HepG2 (cell line): ENCODE results near the gene MIB1. TPM values are rescaled to one million over a fixed set of nuclear protein-coding genes. Genes with fewer than 3 reads are reported as not detected.
A peak's percentile ranks its signal among the peaks of the same experiment; 100 is the strongest.

Experiments
- ATAC-seq: fragments of 200-7000 bp; cut with Tn5 transposase; 3 replicates; pipeline ENCODE4 v1.9.1; 2020; ENCODE audit warnings: mild to moderate bottlenecking, moderate library complexity
- BruUV-seq: library from RNA; stranded (reverse); fragments of 400-500 nt; replicated peaks from 2 replicates; lab custom pipeline; 2021; lab: Mats Ljungman, UMichigan
- CTCF ChIA-PET: fragments of 300-600 bp; formaldehyde crosslinking; extraction: SDS; loops from one replicate; lab custom pipeline; 2021; ENCODE audit warnings: low total read pairs, inconsistent platforms, low intra/inter-chr PET ratio; lab: Yijun Ruan, JAX
- POLR2A ChIA-PET: fragments of 350-600 bp; sonication (Branson Sonifier 250); formaldehyde crosslinking; loops from one replicate; lab custom pipeline; 2020; ENCODE audit warnings: antibody characterized with exemption, inconsistent platforms; lab: Yijun Ruan, JAX
- DNase-seq: peaks from one replicate; pipeline ENCODE4 v3.0.0-alpha.2; 2015; ENCODE audit warnings: low spot score
- FAIRE-seq: peaks from 3 replicates; lab custom pipeline; 2011; peaks lifted over from hg19 to GRCh38; lab: Jason Lieb, UNC
- H2AFZ ChIP-seq: one replicate; pipeline ENCODE4 v1.6.1; 2011; ENCODE audit warnings: low read length, inconsistent platforms
- H3K27ac ChIP-seq: fragments of 300-600 bp; 3 replicates; pipeline ENCODE4 v1.8.0; 2011; ENCODE audit warnings: mixed run types, mild to moderate bottlenecking, mixed read lengths, low read length, inconsistent platforms; ENCODE audit not compliant: insufficient read depth; ENCODE audit errors: extremely low read length
- H3K27me3 ChIP-seq, 2 experiments: fragments of 200-600 bp in 1 of 2; 2 replicates in 1 of 2; 3 replicates in 1 of 2; pipeline versions ENCODE4 v1.6.0 to v1.8.0; 2011; ENCODE audit warnings: low read length in 2 of 2, mild to moderate bottlenecking in 2 of 2, moderate library complexity in 2 of 2, inconsistent platforms in 1 of 2; ENCODE audit not compliant: insufficient read depth in 2 of 2, control insufficient read depth in 1 of 2
- H3K36me3 ChIP-seq, 2 experiments: fragments of 200-600 bp in 1 of 2; replicated peaks in 1 of 2; 2 replicates in 1 of 2; 3 replicates in 1 of 2; pipeline versions ENCODE4 v1.5.1 to v1.8.0; 2011; ENCODE audit warnings: low read length in 2 of 2, inconsistent platforms in 1 of 2; ENCODE audit not compliant: insufficient read depth in 2 of 2, control insufficient read depth in 1 of 2
- H3K4me1 ChIP-seq: 2 replicates; pipeline ENCODE4 v1.5.1; 2012; ENCODE audit warnings: low read length, inconsistent platforms; ENCODE audit not compliant: insufficient read depth
- H3K4me2 ChIP-seq: 2 replicates; pipeline ENCODE4 v1.6.0; 2011; ENCODE audit warnings: low read depth, low read length, inconsistent platforms
- H3K4me3 ChIP-seq, 3 experiments: fragments of 200-600 bp in 1 of 3; sonication (generic), shearing (Covaris generic) in 1 of 3; replicated peaks in 1 of 3; 2 replicates each; pipeline ENCODE4 v1.5.1; 2011 to 2016; ENCODE audit warnings: low read length in 3 of 3, inconsistent platforms in 2 of 3, low read depth in 2 of 3, mild to moderate bottlenecking in 2 of 3, control low read depth in 1 of 3, mixed read lengths in 1 of 3; ENCODE audit not compliant: insufficient read depth in 1 of 3
- H3K79me2 ChIP-seq: one replicate; pipeline ENCODE4 v1.6.1; 2011; ENCODE audit warnings: low read length, inconsistent platforms; ENCODE audit not compliant: insufficient read depth
- H3K9ac ChIP-seq: 2 replicates; pipeline ENCODE4 v1.6.0; 2011; ENCODE audit warnings: mild to moderate bottlenecking, low read depth, low read length, inconsistent platforms; ENCODE audit not compliant: insufficient read depth
- H3K9me3 ChIP-seq: 2 replicates; pipeline ENCODE4 v1.5.1; 2012; ENCODE audit warnings: mild to moderate bottlenecking, low read length
- H4K20me1 ChIP-seq: 2 replicates; pipeline ENCODE4 v1.6.0; 2011; ENCODE audit warnings: inconsistent platforms, mild to moderate bottlenecking, low read length, moderate library complexity; ENCODE audit not compliant: insufficient read depth
- ATF7 ChIP-seq, 2 experiments: fragments of 450-650 bp in 1 of 2; sonication (generic) in 1 of 2; formaldehyde crosslinking in 1 of 2; IDR thresholded peaks; 2 replicates each; pipeline versions ENCODE4 v1.4.0 to v1.6.1; 2016 to 2020; ENCODE audit warnings: antibody characterized with exemption in 1 of 2, mild to moderate bottlenecking in 1 of 2, missing genetic modification reagents in 1 of 2
- ELF4 ChIP-seq: sonication (generic); formaldehyde crosslinking; IDR thresholded peaks from 2 replicates; pipeline ENCODE4 v1.5.0; 2020; ENCODE audit warnings: missing genetic modification reagents, mild to moderate bottlenecking, moderate library complexity, borderline replicate concordance
- ETV5 ChIP-seq: IDR thresholded peaks from 2 replicates; pipeline ENCODE4 v1.6.1; 2018; ENCODE audit warnings: missing biosample characterization, missing genetic modification reagents, inconsistent platforms, borderline replicate concordance
- HOXA5 ChIP-seq: sonication (generic); formaldehyde crosslinking; IDR thresholded peaks from 2 replicates; pipeline ENCODE4 v1.4.0; 2020; ENCODE audit warnings: missing genetic modification reagents
- MAZ ChIP-seq, 2 experiments: sonication (generic) in 1 of 2; formaldehyde crosslinking in 1 of 2; IDR thresholded peaks; 2 replicates each; pipeline versions ENCODE4 v1.5.0 to v1.6.1; 2012 to 2020; ENCODE audit warnings: low read depth in 2 of 2, mild to moderate bottlenecking in 2 of 2, borderline replicate concordance in 1 of 2, improper control_type of control experiment in 1 of 2, low read length in 1 of 2, missing genetic modification reagents in 1 of 2, moderate library complexity in 1 of 2
- MBNL3 ChIP-seq: fragments of 250-450 bp; sonication (Bioruptor Pico); conservative IDR thresholded peaks from 2 replicates; pipeline ENCODE4 v1.8.0; 2022; ENCODE audit warnings: mild to moderate bottlenecking, inconsistent platforms
- MYC ChIP-seq: sonication (generic); formaldehyde crosslinking; IDR thresholded peaks from 2 replicates; pipeline ENCODE4 v1.9.0; 2021; ENCODE audit warnings: missing genetic modification reagents, borderline replicate concordance
- NFE2L1 ChIP-seq: sonication (generic); formaldehyde crosslinking; IDR thresholded peaks from 2 replicates; pipeline ENCODE4 v1.4.0; 2020; ENCODE audit warnings: missing genetic modification reagents, mild to moderate bottlenecking, borderline replicate concordance
- PHF21A ChIP-seq: sonication (generic); formaldehyde crosslinking; IDR thresholded peaks from 2 replicates; pipeline ENCODE4 v1.5.0; 2020; ENCODE audit warnings: mild to moderate bottlenecking, missing genetic modification reagents
- POLR2AphosphoS2 ChIP-seq: IDR thresholded peaks from 2 replicates; pipeline ENCODE4 v1.6.1; 2011; ENCODE audit warnings: low read depth, low read length, improper control_type of control experiment
- RAD51 ChIP-seq: fragments of 450-650 bp; IDR thresholded peaks from 2 replicates; pipeline ENCODE4 v1.6.1; 2016; ENCODE audit warnings: borderline replicate concordance
- SMC3 ChIP-seq: IDR thresholded peaks from 2 replicates; pipeline ENCODE4 v1.6.1; 2011; ENCODE audit warnings: low read length, improper control_type of control experiment
- SP1 ChIP-seq, 2 experiments: fragments of 450-650 bp in 1 of 2; sonication (generic) in 1 of 2; formaldehyde crosslinking in 1 of 2; IDR thresholded peaks; 2 replicates each; pipeline versions ENCODE4 v1.4.0 to v1.6.1; 2016 to 2020; ENCODE audit warnings: missing genetic modification reagents in 1 of 2
- SP140L ChIP-seq: sonication (generic); formaldehyde crosslinking; IDR thresholded peaks from 2 replicates; pipeline ENCODE4 v1.4.0; 2020; ENCODE audit warnings: missing genetic modification reagents, borderline replicate concordance
- SP5 ChIP-seq: IDR thresholded peaks from 2 replicates; pipeline ENCODE4 v1.6.1; 2016; ENCODE audit warnings: low read depth, borderline replicate concordance
- THAP11 ChIP-seq: IDR thresholded peaks from 2 replicates; pipeline ENCODE4 v1.6.1; 2016; ENCODE audit warnings: missing biosample characterization, missing genetic modification reagents
- ZNF121 ChIP-seq: sonication (generic); formaldehyde crosslinking; IDR thresholded peaks from 2 replicates; pipeline ENCODE4 v1.5.0; 2020; ENCODE audit warnings: mild to moderate bottlenecking, missing genetic modification reagents
- ZNF343 ChIP-seq: sonication (generic); formaldehyde crosslinking; IDR thresholded peaks from 2 replicates; pipeline ENCODE4 v1.4.0; 2020; ENCODE audit warnings: mild to moderate bottlenecking, missing genetic modification reagents
- ZNF451 ChIP-seq: sonication (generic); formaldehyde crosslinking; IDR thresholded peaks from 2 replicates; pipeline ENCODE4 v1.5.0; 2020; ENCODE audit warnings: mild to moderate bottlenecking, missing genetic modification reagents
- ZNF572 ChIP-seq: sonication (generic); formaldehyde crosslinking; IDR thresholded peaks from 2 replicates; pipeline ENCODE4 v1.5.1; 2020; ENCODE audit warnings: mild to moderate bottlenecking, missing genetic modification reagents
- ZNF660 ChIP-seq: sonication (generic); formaldehyde crosslinking; IDR thresholded peaks from 2 replicates; pipeline ENCODE4 v1.5.1; 2020; ENCODE audit warnings: mild to moderate bottlenecking, low read depth, missing genetic modification reagents, borderline replicate concordance
- ZNF790 ChIP-seq: sonication (generic); formaldehyde crosslinking; IDR thresholded peaks from 2 replicates; pipeline ENCODE4 v1.8.0; 2022; ENCODE audit warnings: missing genetic modification reagents, mild to moderate bottlenecking, borderline replicate concordance
- WGBS: methylation state at CpG from one replicate; pipeline ENCODE4 v1.1.6; 2017; ENCODE audit warnings: low lambda C conversion rate; 5-methylcytosine and 5-hydroxymethylcytosine counted together
- in situ Hi-C: cut with HindIII; loops from 2 replicates; pipeline ENCODE4 v1.10.0; 2017; ENCODE audit warnings: low pct_unique_long_range_greater_than_20kb; ENCODE audit not compliant: extremely low pct_ligation_motif_present
- intact Hi-C: fragments of 100-400 bp; cut with micrococcal nuclease; formaldehyde crosslinking; loops from one replicate; pipeline ENCODE4 v1.10.0; 2022; ENCODE audit not compliant: unreplicated experiment
- polyA plus RNA-seq, 8 experiments: library from polyadenylated mRNA; depleted of rRNA in 3 of 8; stranded (reverse) in 7 of 8; unstranded in 1 of 8; fragments of >200 nt; fragmentation: Illumina TruSeq in 4 of 8; extraction: Trizol in 4 of 8; gene quantifications; 2 replicates each; pipeline versions ENCODE4 v1.2.1 to v1.2.3, GENCODE V29; 2011 to 2016; ENCODE audit warnings: low read depth in 4 of 8, missing spikeins in 1 of 8, mixed read lengths in 1 of 8; ENCODE audit not compliant: insufficient read depth in 1 of 8
- total RNA-seq, 5 experiments: library from RNA; depleted of rRNA; stranded (reverse); fragments of >200 nt; fragmentation: Illumina TruSeq; extraction: Trizol; gene quantifications; 2 replicates each; pipeline ENCODE4 v1.2.3, GENCODE V29; 2016; ENCODE audit warnings: low read depth in 1 of 5
- TF ChIP-seq, protein P1 (sequence below): sonication (generic); formaldehyde crosslinking; IDR thresholded peaks from 2 replicates; pipeline ENCODE4 v1.4.0; 2020; ENCODE audit warnings: missing genetic modification reagents

The MIB1 gene
- total and polyA plus RNA-seq, 2 of the 13 experiments (the other 11 are each of a cell fraction or from before 2014, with no cell fraction given) = 12.0 to 47.0 TPM

DNA sequence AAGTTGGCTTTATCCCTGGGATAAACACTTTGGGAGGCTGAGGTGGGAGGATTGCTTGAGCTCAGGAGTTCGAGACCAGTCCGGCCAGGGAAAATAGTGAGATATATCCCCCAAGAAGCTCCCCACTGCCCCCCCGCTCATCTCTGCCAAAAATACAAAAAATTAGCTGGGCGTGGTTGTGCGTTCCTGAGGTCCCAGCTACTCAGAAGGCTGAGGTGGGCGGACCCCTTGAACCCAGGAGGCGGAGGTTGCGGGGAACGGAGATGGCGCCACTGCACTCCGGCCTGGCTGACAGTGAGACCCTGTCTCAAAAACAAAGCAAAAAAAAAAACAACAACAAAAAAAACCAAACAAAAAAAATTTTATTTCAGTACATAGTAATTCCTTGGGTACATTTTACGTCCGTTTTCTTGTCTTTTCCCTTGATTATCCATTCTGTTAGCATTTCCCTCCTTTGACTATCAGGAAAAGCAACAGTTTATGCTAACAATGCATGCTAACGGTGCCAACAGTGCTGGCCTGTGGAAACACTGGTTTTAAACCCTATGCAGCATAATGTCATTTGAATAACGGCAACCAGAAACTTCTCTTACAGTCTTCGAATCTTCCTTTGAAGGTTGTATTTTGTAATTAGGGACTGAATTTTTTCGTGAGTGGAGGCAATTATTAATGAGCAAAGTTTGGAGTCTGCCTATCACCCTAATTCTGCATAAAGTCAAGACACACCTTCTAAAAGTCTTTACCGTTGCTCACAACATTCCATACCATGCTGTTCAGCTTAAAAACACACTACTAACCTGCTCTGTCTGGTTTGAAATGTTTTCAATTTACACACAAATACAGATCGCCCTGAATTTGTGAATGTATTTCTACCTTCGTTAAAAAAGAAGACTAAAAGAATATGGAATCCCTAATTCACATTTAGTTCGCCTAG lies 721 bp upstream of the MIB1 start (continued):
- TF ChIP-seq, protein P1, sequence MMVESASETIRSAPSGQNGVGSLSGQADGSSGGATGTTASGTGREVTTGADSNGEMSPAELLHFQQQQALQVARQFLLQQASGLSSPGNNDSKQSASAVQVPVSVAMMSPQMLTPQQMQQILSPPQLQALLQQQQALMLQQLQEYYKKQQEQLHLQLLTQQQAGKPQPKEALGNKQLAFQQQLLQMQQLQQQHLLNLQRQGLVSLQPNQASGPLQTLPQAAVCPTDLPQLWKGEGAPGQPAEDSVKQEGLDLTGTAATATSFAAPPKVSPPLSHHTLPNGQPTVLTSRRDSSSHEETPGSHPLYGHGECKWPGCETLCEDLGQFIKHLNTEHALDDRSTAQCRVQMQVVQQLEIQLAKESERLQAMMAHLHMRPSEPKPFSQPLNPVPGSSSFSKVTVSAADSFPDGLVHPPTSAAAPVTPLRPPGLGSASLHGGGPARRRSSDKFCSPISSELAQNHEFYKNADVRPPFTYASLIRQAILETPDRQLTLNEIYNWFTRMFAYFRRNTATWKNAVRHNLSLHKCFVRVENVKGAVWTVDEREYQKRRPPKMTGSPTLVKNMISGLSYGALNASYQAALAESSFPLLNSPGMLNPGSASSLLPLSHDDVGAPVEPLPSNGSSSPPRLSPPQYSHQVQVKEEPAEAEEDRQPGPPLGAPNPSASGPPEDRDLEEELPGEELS (CRISPR knock-in tag) = no peak
- TF ChIP-seq MYC (CRISPR knock-in tag) (no peak), SP140L (no peak), ZNF572 (CRISPR knock-in tag) (no peak), HOXA5 (no peak), ZNF660 (CRISPR knock-in tag) (no peak), POLR2AphosphoS2 (no peak), ZNF121 (peak; percentile 82), PHF21A (CRISPR knock-in tag) (peak; percentile 2; the same call in 1 of the 2 replicates), ATF7 (IDR thresholded peaks at IDR 0.05) (no peak), ATF7 (CRISPR knock-in tag; IDR thresholded peaks at IDR 0.05) (no peak)

DNA sequence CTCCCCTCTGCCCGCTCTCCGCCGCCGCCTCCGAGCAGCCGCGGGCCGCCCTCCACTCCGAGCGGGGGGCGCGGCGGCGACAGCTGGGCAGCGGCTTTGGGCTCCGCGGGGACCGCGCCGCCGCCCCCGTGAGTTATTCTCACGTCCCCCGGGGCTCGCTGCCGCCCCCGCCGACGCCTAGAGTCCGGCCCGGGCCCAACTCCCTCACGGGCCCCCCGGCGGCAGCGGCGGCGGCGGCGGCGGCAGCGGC lies 645 bp downstream of the MIB1 start:
- H3K9me3 ChIP-seq = no peaks in the 10 kb centered on the region
- CTCF ChIA-PET = no interaction called here
- H3K4me2 ChIP-seq = peak overlapping the region; percentile 82
- no peaks in the 10 kb centered on the region for H3K27me3 ChIP-seq
- no peak for FAIRE-seq
- H3K79me2 ChIP-seq = peaks cover 48% of the 10 kb centered on the region
- no CpG with 5 or more reads among the region's 41 CpGs for WGBS
- DNase-seq = no peak
- H4K20me1 ChIP-seq = peaks cover 16% of the 10 kb centered on the region
- no peaks in the 10 kb centered on the region; a peak in 1 of 5 replicates for H3K36me3 ChIP-seq
- H3K27ac ChIP-seq = peak overlapping the region; percentile 97
- intact Hi-C loops = loop anchor here (2.0 to 5.0 kb wide), 4 partner anchors 36 to 129 kb away; partner anchors contain the start of genes ABHD3 and SNRPD1
- H3K4me3 ChIP-seq = peak overlapping the region; percentile 93 to 98 (median 94); a peak in 5 of 6 replicates
- ATAC-seq = no peak
- H2AFZ ChIP-seq = no peak overlapping the region
- H3K9ac ChIP-seq = peak overlapping the region; percentile 91
- POLR2A ChIA-PET = interaction anchor here (1.6 to 2.3 kb wide), 5 partner anchors 11 to 140 kb away, joined by 4 to 16 read pairs (median 10); partner anchors contain the start of genes ABHD3, ESCO1 and SNRPD1
- BruUV-seq = no TSS peak
- in situ Hi-C loops = no loop called here
- peaks cover 47% of the 10 kb centered on the region for H3K4me1 ChIP-seq
- TF ChIP-seq ELF4 (CRISPR knock-in tag) (no peak), ETV5 (CRISPR knock-in tag) (no peak), ZNF790 (CRISPR knock-in tag) (0 out of 2 replicates have a peak, but pooled peaks have one; percentile 40), NFE2L1 (no peak), ZNF451 (CRISPR knock-in tag) (no peak), SP5 (no peak), MAZ (IDR thresholded peaks at IDR 0.05; ENCODE audit: borderline replicate concordance, low read depth, low read length) (no peak), MAZ (CRISPR knock-in tag; IDR thresholded peaks at IDR 0.05; ENCODE audit: low read depth) (peak; percentile 21; the same call in 1 of the 2 replicates), THAP11 (no peak), ZNF343 (CRISPR knock-in tag) (no peak), MBNL3 (CRISPR knock-in tag) (no peak), SP1 (IDR thresholded peaks at IDR 0.05) (no peak), SP1 (CRISPR knock-in tag; IDR thresholded peaks at IDR 0.05) (no peak), SMC3 (no peak), RAD51 (no peak)
